H1 (cell line): ENCODE measurements around the gene BTNL2.

Source experiments
- ATF2 ChIP-seq: IDR thresholded peaks from 2 replicates; pipeline ENCODE4 v1.6.1; 2012; ENCODE audit warnings: low read length, inconsistent platforms
- EZH2 ChIP-seq: fragments of 200-600 bp; sonication (generic); IDR thresholded peaks from 2 replicates; pipeline ENCODE4 v1.7.1; 2012; ENCODE audit warnings: low read depth, mild to moderate bottlenecking, moderate library complexity, low read length, inconsistent platforms; ENCODE audit not compliant: severe bottlenecking
- KDM1A ChIP-seq: fragments of 200-600, 300-600 bp; sonication (generic); IDR thresholded peaks from 2 replicates; pipeline ENCODE4 v1.7.1; 2016; ENCODE audit warnings: mild to moderate bottlenecking, low read length, borderline replicate concordance
- POLR2A ChIP-seq, 2 experiments: IDR thresholded peaks; 1 replicate in 1 of 2; 2 replicates in 1 of 2; pipeline ENCODE4 v1.6.1; 2011; ENCODE audit warnings: low read depth in 2 of 2, low read length in 2 of 2, mild to moderate bottlenecking in 2 of 2; ENCODE audit errors: control extremely low read depth in 1 of 2
- RFX5 ChIP-seq: IDR thresholded peaks from 2 replicates; pipeline ENCODE4 v1.6.1; 2011; ENCODE audit warnings: low read depth, low read length, improper control_type of control experiment, borderline replicate concordance
- SP4 ChIP-seq: IDR thresholded peaks from 2 replicates; pipeline ENCODE4 v1.6.1; 2012; ENCODE audit warnings: low read length, inconsistent platforms
- TBP ChIP-seq: IDR thresholded peaks from 2 replicates; pipeline ENCODE4 v1.6.1; 2011; ENCODE audit warnings: low read depth, low read length, improper control_type of control experiment
- USF2 ChIP-seq: IDR thresholded peaks from 2 replicates; pipeline ENCODE4 v1.6.1; 2011; ENCODE audit warnings: low read length, improper control_type of control experiment
- YY1 ChIP-seq: IDR thresholded peaks from 2 replicates; pipeline ENCODE4 v1.6.1; 2011; ENCODE audit warnings: low read depth, mild to moderate bottlenecking, low read length
- TF ChIP-seq, protein P1 (sequence below), 3 experiments: IDR thresholded peaks; 1 replicate in 2 of 3; 2 replicates in 1 of 3; pipeline versions ENCODE4 v1.5.1 to v1.6.1; 2011; ENCODE audit warnings: low read length in 3 of 3, mild to moderate bottlenecking in 3 of 3, inconsistent platforms in 2 of 3, low read depth in 1 of 3, moderate library complexity in 1 of 3; ENCODE audit not compliant: insufficient read depth in 1 of 3; ENCODE audit errors: control extremely low read depth in 1 of 3

DNA sequence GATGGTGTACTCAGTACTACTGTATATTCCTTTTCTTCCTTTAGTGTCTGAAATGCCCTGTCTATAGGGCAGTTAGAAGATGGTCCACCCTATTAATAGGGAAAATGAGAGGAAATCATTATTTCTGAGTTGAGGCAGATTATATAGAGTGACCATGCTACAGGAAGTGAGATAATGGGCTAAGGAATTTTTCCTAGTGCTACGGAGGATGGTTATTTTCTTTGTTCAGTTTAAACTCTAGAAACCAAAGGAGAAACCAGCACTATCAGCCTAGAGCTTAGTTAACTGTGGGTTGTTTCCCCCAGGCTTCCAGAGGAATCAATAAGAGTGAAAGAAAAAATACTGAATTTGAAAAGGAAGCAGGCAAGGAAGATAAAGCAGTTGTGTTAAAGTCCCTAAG, 35.8 kb downstream of the BTNL2 start:
- TF ChIP-seq ATF2 (no peak), EZH2 (no peak), YY1 (no peak), USF2 (no peak), POLR2A (IDR thresholded peaks at IDR 0.05; ENCODE audit: control extremely low read depth in 1 of 2, low read depth in 2 of 2, low read length in 2 of 2) (no peak), TBP (no peak), SP4 (no peak), KDM1A (no peak), RFX5 (no peak)
- TF ChIP-seq, protein P1, sequence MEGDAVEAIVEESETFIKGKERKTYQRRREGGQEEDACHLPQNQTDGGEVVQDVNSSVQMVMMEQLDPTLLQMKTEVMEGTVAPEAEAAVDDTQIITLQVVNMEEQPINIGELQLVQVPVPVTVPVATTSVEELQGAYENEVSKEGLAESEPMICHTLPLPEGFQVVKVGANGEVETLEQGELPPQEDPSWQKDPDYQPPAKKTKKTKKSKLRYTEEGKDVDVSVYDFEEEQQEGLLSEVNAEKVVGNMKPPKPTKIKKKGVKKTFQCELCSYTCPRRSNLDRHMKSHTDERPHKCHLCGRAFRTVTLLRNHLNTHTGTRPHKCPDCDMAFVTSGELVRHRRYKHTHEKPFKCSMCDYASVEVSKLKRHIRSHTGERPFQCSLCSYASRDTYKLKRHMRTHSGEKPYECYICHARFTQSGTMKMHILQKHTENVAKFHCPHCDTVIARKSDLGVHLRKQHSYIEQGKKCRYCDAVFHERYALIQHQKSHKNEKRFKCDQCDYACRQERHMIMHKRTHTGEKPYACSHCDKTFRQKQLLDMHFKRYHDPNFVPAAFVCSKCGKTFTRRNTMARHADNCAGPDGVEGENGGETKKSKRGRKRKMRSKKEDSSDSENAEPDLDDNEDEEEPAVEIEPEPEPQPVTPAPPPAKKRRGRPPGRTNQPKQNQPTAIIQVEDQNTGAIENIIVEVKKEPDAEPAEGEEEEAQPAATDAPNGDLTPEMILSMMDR (IDR thresholded peaks at IDR 0.05; ENCODE audit: control extremely low read depth in 1 of 3, insufficient read depth in 1 of 3, low read depth in 1 of 3, low read length in 3 of 3), result no peak
